Spleen (tissue), 11 donors: ENCODE measurements around the gene AHNAK2. TPM values are rescaled to one million over a fixed set of nuclear protein-coding genes. Genes with fewer than 3 reads are reported as not detected.
"Not testable (repeated sequence)": the region's sequence is repeated elsewhere in the genome, so short reads cannot be mapped to it uniquely, and the experiment has no call there.

Source experiments
- DNase-seq: peaks from one replicate; pipeline ENCODE4 v3.0.0-alpha.2; 2020
- H3K27ac ChIP-seq, 8 donors: fragments of 200-600 bp; sonication (generic) in 7 of 8; 1 replicate in 4 of 8; 2 replicates in 4 of 8; pipeline versions ENCODE4 v1.5.0 to v1.8.0; 2016 to 2021; ENCODE audit warnings: inconsistent platforms in 4 of 8, mild to moderate bottlenecking in 4 of 8, moderate library complexity in 1 of 8
- H3K27me3 ChIP-seq, 7 donors: fragments of 200-600 bp; sonication (generic) in 6 of 7; replicated peaks in 1 of 7; 1 replicate in 4 of 7; 2 replicates in 3 of 7; pipeline versions ENCODE4 v1.5.0 to v1.8.0; 2016 to 2021; ENCODE audit warnings: inconsistent platforms in 3 of 7, mild to moderate bottlenecking in 1 of 7
- H3K36me3 ChIP-seq, 6 donors: fragments of 200-600 bp; sonication (generic) in 5 of 6; 1 replicate in 4 of 6; 2 replicates in 2 of 6; pipeline versions ENCODE4 v1.5.0 to v1.8.0; 2016 to 2021; ENCODE audit warnings: inconsistent platforms in 2 of 6
- H3K4me1 ChIP-seq, 6 donors: fragments of 200-600 bp; sonication (generic) in 5 of 6; 1 replicate in 3 of 6; 2 replicates in 3 of 6; pipeline versions ENCODE4 v1.5.0 to v1.8.0; 2016 to 2021; ENCODE audit warnings: inconsistent platforms in 3 of 6
- H3K4me3 ChIP-seq, 8 donors: fragments of 200-600 bp; sonication (generic) in 7 of 8; 1 replicate in 4 of 8; 2 replicates in 4 of 8; pipeline versions ENCODE4 v1.5.0 to v1.8.0; 2016 to 2021; ENCODE audit warnings: inconsistent platforms in 4 of 8, mild to moderate bottlenecking in 4 of 8, moderate library complexity in 2 of 8
- H3K9me3 ChIP-seq, 8 donors: fragments of 200-600 bp; sonication (generic) in 7 of 8; 1 replicate in 4 of 8; 2 replicates in 4 of 8; pipeline versions ENCODE4 v1.5.0 to v1.8.0; 2016 to 2021; ENCODE audit warnings: inconsistent platforms in 4 of 8
- CTCF ChIP-seq, 11 experiments: fragments of 200-600 bp in 7 of 11; fragments of 450-650 bp in 4 of 11; sonication (generic) in 4 of 11; IDR thresholded peaks in 8 of 11; conservative IDR thresholded peaks in 3 of 11; 1 replicate in 7 of 11; 2 replicates in 4 of 11; pipeline versions ENCODE4 v1.4.0 to v1.8.0; 2016 to 2021; ENCODE audit warnings: antibody characterized with exemption in 11 of 11, inconsistent platforms in 4 of 11, mild to moderate bottlenecking in 1 of 11
- POLR2A ChIP-seq, 3 donors: fragments of 450-650 bp; IDR thresholded peaks; one replicate each; pipeline ENCODE4 v1.5.1; 2017; ENCODE audit warnings: antibody characterized with exemption in 3 of 3, mild to moderate bottlenecking in 1 of 3
- POLR2AphosphoS5 ChIP-seq, 3 donors: sonication (generic); formaldehyde crosslinking; IDR thresholded peaks; one replicate each; pipeline ENCODE4 v1.5.1; 2017; ENCODE audit warnings: antibody characterized with exemption in 3 of 3
- WGBS, 5 donors: extraction: QIAGEN DNeasy Blood & Tissue Kit in 3 of 5; methylation state at CpG; one replicate each; pipeline versions ENCODE4 v1.1.5 to v1.1.7; 2013 to 2018; 5-methylcytosine and 5-hydroxymethylcytosine counted together
- intact Hi-C: fragments of 100-400 bp; cut with DNase I; formaldehyde crosslinking; loops from one replicate; pipeline ENCODE4 v1.15.0; 2023; ENCODE audit warnings: low total_unique reads
- polyA plus RNA-seq, 3 donors: library from polyadenylated mRNA; stranded (reverse); fragments of 200-250 nt; gene quantifications; one replicate each; pipeline ENCODE4 v1.2.1, GENCODE V29; 2013
- total RNA-seq, 7 donors: library from RNA; depleted of rRNA in 3 of 7; stranded (reverse); fragments of >200 nt in 3 of 7; fragmentation: NEBNext Ultra II Directional in 4 of 7; extraction: Animal tissue kit (Norgen Biotek cat#: 25700) in 4 of 7; gene quantifications; one replicate each; pipeline versions ENCODE4 v1.1.0 to v1.2.1, GENCODE V29; 2016 to 2021
- donor health status: healthy with polysubstance abuse.
- donor health status: DM: no; HTN: no; CAD: no; lungs with moderate emphysema.
- donor health status: DM: no; HTN: no; CAD: no.
- donor health status: Bipolar disorder and iron deficiency.
- donor health status: healthy.
- donor health status: DM: no; HTN: no; CAD: no.
- donor health status: DM: yes; HTN: yes; CAD: no.

The AHNAK2 gene
- total and polyA plus RNA-seq, 10 donors: 0.26 to 1.3 (median 0.71) TPM

GRCh38 chr14:104892531-104893434 is 85.4 kb downstream of the AHNAK2 start:
- intact Hi-C loops: no loop called here
- H3K36me3 ChIP-seq: peaks cover 0 to 6% (median 0%) of the 10 kb centered on the region in 6 donors
- H3K27ac ChIP-seq: no peak overlapping the region
- DNase-seq: peak; percentile 63
- no peak overlapping the region for H3K4me3 ChIP-seq
- no peak for TF ChIP-seq POLR2A (IDR thresholded peaks at IDR 0.05)
- no peak for TF ChIP-seq CTCF (IDR thresholded peaks at IDR 0.05 in 8 of 11, conservative IDR thresholded peaks at IDR 0.05 in 3 of 11)
- no peak for TF ChIP-seq POLR2AphosphoS5 (IDR thresholded peaks at IDR 0.05)
- H3K27me3 ChIP-seq: peaks cover 0 to 6% (median 0%) of the 10 kb centered on the region in 7 donors
- no peaks in the 10 kb centered on the region for H3K9me3 ChIP-seq
- H3K4me1 ChIP-seq: peaks cover 0 to 31% (median 8%) of the 10 kb centered on the region in 6 donors
- WGBS, 5 donors: 64 to 71% (median 68%) methylated on average over 19 to 31 of the region's 31 CpGs

GRCh38 chr14:104891664-104892530 is 86.3 kb downstream of the AHNAK2 start:
- intact Hi-C loops: no loop called here
- no peak for TF ChIP-seq POLR2A (IDR thresholded peaks at IDR 0.05)
- TF ChIP-seq POLR2AphosphoS5 (IDR thresholded peaks at IDR 0.05): no peak
- TF ChIP-seq CTCF (IDR thresholded peaks at IDR 0.05 in 8 of 11, conservative IDR thresholded peaks at IDR 0.05 in 3 of 11): no peak
- Histone ChIP-seq H3K9me3 (no peaks in the 10 kb centered on the region), H3K27me3 (no peaks in the 10 kb centered on the region), H3K36me3 (peaks cover 0 to 15% (median 3%) of the 10 kb centered on the region in 6 donors), H3K4me3 (no peak overlapping the region), H3K4me1 (peaks cover 0 to 31% (median 8%) of the 10 kb centered on the region in 6 donors), H3K27ac (no peak overlapping the region)
- peak; percentile 58 for DNase-seq
- 74 to 88% (median 77%) methylated on average over 6 to 13 of the region's 13 CpGs for WGBS, 5 donors

GRCh38 chr14:104891121-104891551 is 87.0 kb downstream of the AHNAK2 start:
- TF ChIP-seq POLR2A (IDR thresholded peaks at IDR 0.05) (no peak), CTCF (IDR thresholded peaks at IDR 0.05 in 8 of 11, conservative IDR thresholded peaks at IDR 0.05 in 3 of 11) (no peak), POLR2AphosphoS5 (IDR thresholded peaks at IDR 0.05) (no peak)
- DNase-seq: no peak

GRCh38 chr14:104890292-104890691 is 87.9 kb downstream of the AHNAK2 start:
- intact Hi-C loops, H3K27me3 ChIP-seq, DNase-seq, H3K9me3 ChIP-seq, H3K4me3 ChIP-seq, H3K27ac ChIP-seq: not testable (repeated sequence)
- H3K4me1 ChIP-seq: peaks cover 0 to 16% (median 3%) of the 10 kb centered on the region in 6 donors
- H3K36me3 ChIP-seq: peaks cover 0 to 31% (median 6%) of the 10 kb centered on the region in 6 donors

More at GRCh38 chr14:104891121-104891551, 87.0 kb downstream of the AHNAK2 start:
- intact Hi-C loops: no loop called here
- H3K4me3 ChIP-seq: no peak overlapping the region
- no peaks in the 10 kb centered on the region for H3K9me3 ChIP-seq
- H3K4me1 ChIP-seq: peaks cover 0 to 24% (median 8%) of the 10 kb centered on the region in 6 donors
- no peak overlapping the region for H3K27ac ChIP-seq
- H3K36me3 ChIP-seq: peaks cover 0 to 23% (median 6%) of the 10 kb centered on the region in 6 donors
- WGBS, 5 donors: 93 to 96% (median 94%) methylated on average over 4 of the region's 4 CpGs
- H3K27me3 ChIP-seq: no peaks in the 10 kb centered on the region
